Cardiac fibroblast (primary cell): Measurements from ENCODE around the gene SLC25A12.
A peak's percentile ranks its signal among the peaks of the same experiment; 100 is the strongest.
"Not testable (repeated sequence)": the region's sequence is repeated elsewhere in the genome, so short reads cannot be mapped to it uniquely, and the experiment has no call there.

Source experiments
- DNase-seq, 2 donors: peaks; one replicate each; pipeline versions ENCODE4 v3.0.0 to v3.0.0-alpha.2; 2010; ENCODE audit warnings: low read depth in 2 of 2
- H3K4me3 ChIP-seq, 2 donors: replicated peaks in 1 of 2; 1 replicate in 1 of 2; 2 replicates in 1 of 2; pipeline ENCODE4 v1.5.1; 2011; ENCODE audit warnings: low read depth in 2 of 2, low read length in 2 of 2, mild to moderate bottlenecking in 2 of 2, moderate library complexity in 1 of 2
- TF ChIP-seq, protein P1 (sequence below): IDR thresholded peaks from one replicate; pipeline ENCODE4 v1.5.1; 2011; ENCODE audit warnings: low read depth, mild to moderate bottlenecking, low read length, inconsistent platforms

Gene SLC25A12

DNA sequence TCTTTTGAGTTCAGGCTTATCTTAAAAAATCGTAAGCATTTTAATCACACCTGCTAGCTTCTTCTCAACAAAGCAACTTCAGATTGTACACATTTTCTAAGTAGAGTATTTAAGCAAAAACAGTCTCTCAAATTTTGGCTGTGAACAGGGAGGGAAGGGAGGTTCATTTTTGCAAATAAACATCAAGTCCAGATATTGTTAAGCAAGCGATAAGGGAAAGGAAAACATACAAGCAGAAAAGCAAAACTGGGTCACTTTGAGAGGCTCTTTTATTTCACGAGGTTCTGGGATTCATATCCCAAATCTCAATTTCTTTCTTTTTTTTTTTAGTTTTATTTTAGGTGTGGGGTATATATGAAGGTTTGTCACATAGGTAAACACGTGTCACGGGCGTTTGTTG is 79.9 kb downstream of the SLC25A12 start:
- DNase-seq: no peak
- no peak overlapping the region for H3K4me3 ChIP-seq
- TF ChIP-seq, protein P1, sequence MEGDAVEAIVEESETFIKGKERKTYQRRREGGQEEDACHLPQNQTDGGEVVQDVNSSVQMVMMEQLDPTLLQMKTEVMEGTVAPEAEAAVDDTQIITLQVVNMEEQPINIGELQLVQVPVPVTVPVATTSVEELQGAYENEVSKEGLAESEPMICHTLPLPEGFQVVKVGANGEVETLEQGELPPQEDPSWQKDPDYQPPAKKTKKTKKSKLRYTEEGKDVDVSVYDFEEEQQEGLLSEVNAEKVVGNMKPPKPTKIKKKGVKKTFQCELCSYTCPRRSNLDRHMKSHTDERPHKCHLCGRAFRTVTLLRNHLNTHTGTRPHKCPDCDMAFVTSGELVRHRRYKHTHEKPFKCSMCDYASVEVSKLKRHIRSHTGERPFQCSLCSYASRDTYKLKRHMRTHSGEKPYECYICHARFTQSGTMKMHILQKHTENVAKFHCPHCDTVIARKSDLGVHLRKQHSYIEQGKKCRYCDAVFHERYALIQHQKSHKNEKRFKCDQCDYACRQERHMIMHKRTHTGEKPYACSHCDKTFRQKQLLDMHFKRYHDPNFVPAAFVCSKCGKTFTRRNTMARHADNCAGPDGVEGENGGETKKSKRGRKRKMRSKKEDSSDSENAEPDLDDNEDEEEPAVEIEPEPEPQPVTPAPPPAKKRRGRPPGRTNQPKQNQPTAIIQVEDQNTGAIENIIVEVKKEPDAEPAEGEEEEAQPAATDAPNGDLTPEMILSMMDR: no peak

DNA sequence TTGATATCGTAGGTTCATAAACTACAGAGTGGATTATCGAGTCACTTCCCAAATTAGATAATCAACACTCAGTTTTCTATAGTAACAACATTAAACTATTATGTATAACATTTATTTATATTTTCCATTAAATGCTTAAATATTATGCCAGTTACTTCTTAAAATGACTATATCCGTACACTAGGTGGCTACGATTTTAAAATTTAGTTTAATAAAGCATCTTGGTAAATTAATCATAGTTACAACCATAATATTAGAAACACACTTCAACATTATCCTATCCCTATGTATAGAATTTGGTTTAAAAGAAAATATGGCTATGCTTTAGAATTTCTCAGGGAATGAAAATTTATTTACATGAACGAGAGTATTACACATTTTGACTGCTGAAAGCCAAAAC is 80.3 kb downstream of the SLC25A12 start:
- no peak for DNase-seq
- no peak overlapping the region for H3K4me3 ChIP-seq
- TF ChIP-seq, protein P1: no peak

DNA sequence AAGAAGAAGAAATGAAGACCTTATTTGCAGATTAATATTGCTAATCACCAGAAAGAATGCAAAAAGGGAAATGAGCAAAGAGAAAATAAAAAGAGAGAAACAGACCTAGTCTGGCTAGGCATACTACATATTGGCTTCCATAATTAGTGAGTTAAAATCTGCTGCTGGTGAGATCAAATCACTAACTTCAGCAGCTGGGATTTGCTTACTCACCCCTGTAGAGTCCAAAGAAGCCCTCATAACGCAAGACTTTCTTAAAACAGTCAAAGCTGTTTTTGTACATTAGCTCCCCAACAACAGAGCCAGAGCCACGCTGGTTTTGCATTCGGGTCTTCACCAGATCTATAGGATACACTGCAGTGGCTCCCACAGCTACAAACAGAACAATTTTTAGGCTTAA is 80.9 kb downstream of the SLC25A12 start:
- no peak for DNase-seq
- TF ChIP-seq, protein P1: no peak
- H3K4me3 ChIP-seq: no peak overlapping the region

DNA sequence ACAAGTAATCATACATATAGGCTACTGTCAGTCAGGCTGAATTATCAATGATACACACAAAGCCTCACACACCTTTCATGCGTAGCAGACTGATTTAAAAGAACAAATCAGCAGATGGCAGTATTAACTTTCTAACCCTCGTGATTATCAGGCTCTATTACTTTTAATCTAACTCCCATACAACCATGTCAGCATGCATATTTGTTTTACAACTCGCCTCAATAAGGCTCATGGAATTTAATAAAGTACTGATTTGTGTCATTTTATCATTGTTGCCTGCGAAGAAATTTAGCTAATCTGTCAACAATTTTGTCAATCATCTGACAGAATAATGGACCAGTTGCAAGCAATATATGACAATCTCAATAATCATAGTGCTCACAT is 82.8 kb downstream of the SLC25A12 start:
- peak; percentile 60 to 64 for DNase-seq
- TF ChIP-seq, protein P1: peak; percentile 24

DNA sequence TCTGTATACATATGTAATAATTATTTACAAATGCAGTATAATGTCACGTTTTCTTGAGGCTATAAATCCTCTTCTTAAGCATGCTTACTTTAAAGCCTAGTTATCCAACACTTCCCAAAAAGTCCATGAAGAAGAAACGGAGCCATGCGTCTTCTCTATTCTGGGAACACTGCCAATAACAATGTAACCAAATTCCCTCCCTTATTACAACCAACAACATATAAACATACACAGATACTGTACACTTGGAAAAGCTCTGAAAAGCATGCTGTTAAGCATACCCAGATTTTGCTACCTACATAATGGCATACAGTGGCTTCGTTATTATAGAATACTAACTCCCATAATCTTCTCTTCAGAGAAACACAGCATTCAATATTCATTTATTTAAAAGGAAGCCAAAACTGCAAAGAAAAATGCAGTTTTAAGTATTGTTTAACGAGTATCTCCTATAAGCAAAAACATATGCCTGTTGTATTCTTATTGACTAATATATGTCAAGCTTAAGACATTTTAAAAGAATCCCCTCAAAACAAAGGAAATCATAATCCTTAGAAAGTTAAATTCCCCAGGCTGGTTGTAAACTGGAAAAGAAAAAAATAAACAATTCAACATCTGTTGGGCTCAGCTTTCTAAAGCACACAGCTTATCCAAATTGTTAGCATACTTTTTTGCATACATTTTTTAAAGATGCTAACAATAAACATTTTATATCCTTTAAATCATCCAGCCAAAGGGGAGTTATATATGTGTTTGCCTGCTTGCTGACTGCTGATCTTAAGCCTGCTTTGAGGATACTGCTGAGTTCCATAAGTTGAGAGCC is 83.4 kb downstream of the SLC25A12 start:
- DNase-seq: peak; percentile 33 to 46
- no peak overlapping the region for H3K4me3 ChIP-seq
- TF ChIP-seq, protein P1: no peak

More for the DNA sequence above, 82.8 kb downstream of the SLC25A12 start:
- no peak overlapping the region for H3K4me3 ChIP-seq

DNA sequence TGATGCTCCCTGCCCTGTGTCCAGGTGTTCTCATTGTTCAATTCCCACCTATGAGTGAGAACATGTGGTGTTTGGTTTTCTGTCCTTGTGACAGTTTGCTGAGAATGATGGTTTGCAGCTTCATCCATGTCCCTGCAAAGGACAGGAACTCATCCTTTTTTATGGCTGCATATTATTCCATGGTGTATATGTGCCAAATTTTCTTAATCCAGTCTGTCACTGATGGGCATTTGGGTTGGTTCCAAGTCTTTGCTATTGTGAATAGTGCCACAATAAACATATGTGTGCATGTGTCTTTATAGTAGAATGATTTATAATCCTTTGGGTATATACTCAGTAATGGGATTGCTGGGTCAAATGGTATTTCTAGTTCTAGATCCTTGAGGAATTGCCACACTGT is 85.2 kb downstream of the SLC25A12 start:
- not testable (repeated sequence) for DNase-seq, H3K4me3 ChIP-seq

DNA sequence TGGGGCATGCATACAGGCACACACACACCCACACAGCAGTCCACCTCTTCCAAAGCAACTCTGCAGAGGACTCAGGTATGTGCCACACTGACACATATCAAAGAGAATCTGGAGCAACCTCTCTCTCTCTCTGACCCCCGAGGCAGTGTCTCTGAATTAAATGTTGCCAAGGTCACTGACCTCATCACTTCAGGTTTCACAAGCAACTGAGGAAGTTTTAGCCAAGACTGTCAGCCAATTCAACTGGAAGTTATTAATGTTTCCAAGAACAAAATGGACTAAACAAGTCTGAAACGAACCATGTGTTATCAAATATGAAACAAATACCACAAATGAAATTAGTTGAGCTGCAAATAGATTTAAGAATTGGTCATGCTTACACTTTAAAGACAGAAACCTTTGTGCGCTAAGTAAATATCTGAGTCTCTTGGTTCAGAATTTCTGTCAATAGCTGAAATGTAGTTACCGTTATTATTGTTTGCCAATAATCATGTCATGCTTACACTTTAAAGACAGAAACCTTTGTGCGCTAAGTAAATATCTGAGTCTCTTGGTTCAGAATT is 86.1 kb downstream of the SLC25A12 start:
- DNase-seq: peak in 1 of 2 donors; percentile 13
- H3K4me3 ChIP-seq: no peak overlapping the region
- TF ChIP-seq, protein P1: no peak
